ENCODE results near the gene KRT15.
"Not testable (repeated sequence)": the region's sequence is repeated elsewhere in the genome, so short reads cannot be mapped to it uniquely, and the experiment has no call there.

KRT15 gene

GRCh38 chr17:41544491-41544892, 25.8 kb upstream of the KRT15 start:
- DNase-seq (ENCODE audit: low read depth, low spot score) = no peak

- not testable (repeated sequence) for DNase-seq (ENCODE audit: low read depth, low spot score)
Measured at GRCh38 chr17:41542786-41543185, 24.1 kb upstream of the KRT15 start.

GRCh38 chr17:41542357-41542756, 23.7 kb upstream of the KRT15 start:
- DNase-seq (ENCODE audit: low read depth, low spot score) = no peak

GRCh38 chr17:41540921-41541625, 22.4 kb upstream of the KRT15 start:
- no peak for DNase-seq (ENCODE audit: low read depth, low spot score)

- no peak for DNase-seq (ENCODE audit: low read depth, low spot score)
Measured at GRCh38 chr17:41539979-41540701, 21.4 kb upstream of the KRT15 start.

GRCh38 chr17:41539071-41539492, 20.4 kb upstream of the KRT15 start:
- DNase-seq (ENCODE audit: low read depth, low spot score) = no peak

GRCh38 chr17:41538565-41538991, 19.9 kb upstream of the KRT15 start:
- no peak for DNase-seq (ENCODE audit: low read depth, low spot score)

GRCh38 chr17:41537990-41538389, 19.3 kb upstream of the KRT15 start:
- no peak for DNase-seq (ENCODE audit: low read depth, low spot score)

GRCh38 chr17:41537614-41537954, 18.9 kb upstream of the KRT15 start:
- DNase-seq (ENCODE audit: low read depth, low spot score) = no peak

GRCh38 chr17:41536741-41537613, 18.3 kb upstream of the KRT15 start:
- no peak for DNase-seq (ENCODE audit: low read depth, low spot score)

- DNase-seq (ENCODE audit: low read depth, low spot score) = no peak
Measured at GRCh38 chr17:41535764-41536481, 17.2 kb upstream of the KRT15 start.

GRCh38 chr17:41534899-41535546, 16.3 kb upstream of the KRT15 start:
- DNase-seq (ENCODE audit: low read depth, low spot score) = no peak

GRCh38 chr17:41533613-41534012, 14.9 kb upstream of the KRT15 start:
- DNase-seq (ENCODE audit: low read depth, low spot score) = no peak

- no peak for DNase-seq (ENCODE audit: low read depth, low spot score)
Measured at GRCh38 chr17:41532947-41533570, 14.4 kb upstream of the KRT15 start.

- no peak for DNase-seq (ENCODE audit: low read depth, low spot score)
Measured at GRCh38 chr17:41531993-41532392, 13.3 kb upstream of the KRT15 start.

GRCh38 chr17:41530062-41531048, 11.7 kb upstream of the KRT15 start:
- no peak for DNase-seq (ENCODE audit: low read depth, low spot score)

GRCh38 chr17:41529491-41529915, 10.8 kb upstream of the KRT15 start:
- DNase-seq (ENCODE audit: low read depth, low spot score) = no peak

GRCh38 chr17:41528959-41529353, 10.3 kb upstream of the KRT15 start:
- DNase-seq (ENCODE audit: low read depth, low spot score) = no peak

Measured in brain pericyte (primary cell).